ENCODE results near the gene POLD2. TPM values are rescaled to one million over a fixed set of nuclear protein-coding genes. Genes with fewer than 3 reads are reported as not detected.

The POLD2 gene
- total and polyA plus RNA-seq, 2 donors (not counting 3 experiments of a cell fraction or from before 2014, with no cell fraction given) = 96.5 to 122 TPM

DNA sequence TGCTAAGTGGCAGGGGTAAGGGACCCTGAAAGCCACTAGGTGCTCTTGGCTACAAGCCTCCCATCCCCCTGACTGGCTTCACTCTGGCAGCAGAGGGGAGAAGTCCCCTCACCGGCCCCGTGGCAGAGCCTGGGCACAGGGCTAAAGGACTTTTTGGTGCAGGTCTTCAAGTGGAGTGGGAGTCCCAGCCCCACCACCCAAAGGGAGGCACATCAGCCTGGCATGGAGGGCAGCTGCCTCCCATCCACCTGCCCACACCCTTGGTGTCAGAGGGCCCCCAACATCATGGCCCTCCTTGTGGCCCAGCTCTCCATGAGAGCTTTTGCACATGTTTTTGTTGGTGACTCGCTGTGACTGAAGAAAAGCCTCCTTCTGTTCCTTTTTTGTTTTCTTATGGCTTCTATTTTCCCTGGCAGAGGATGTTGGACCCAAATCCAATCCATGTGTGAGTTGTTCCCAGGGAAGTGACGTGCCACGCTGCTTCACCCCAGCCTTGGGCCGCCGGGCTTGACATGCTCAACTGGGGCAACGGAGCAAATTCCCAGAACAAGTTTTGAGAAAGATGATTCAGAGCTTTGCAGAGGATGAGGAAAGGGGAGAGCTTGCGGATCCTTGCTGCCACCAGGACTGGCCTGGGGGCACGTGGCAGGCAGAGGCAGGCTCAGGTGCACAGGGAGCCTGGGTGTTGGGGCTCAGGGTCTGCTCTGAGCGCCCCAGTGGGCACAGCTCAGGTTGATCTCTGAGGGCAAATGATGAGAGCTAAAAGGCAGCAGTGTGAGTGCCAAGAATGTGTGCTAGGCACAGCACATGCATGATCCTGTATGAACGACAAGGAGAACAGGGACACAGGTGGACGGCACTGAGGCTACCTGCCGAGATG lies 21.1 kb downstream of the POLD2 start:
- ChIA-PET POLR2A (no interaction called here), CTCF (interaction anchor here (0.8 to 1.3 kb wide), 3 partner anchors 13 to 75 kb away, joined by 3 read pairs; no protein-coding TSS in a partner anchor)
- BruUV-seq (replicated peaks) = no TSS peak
- Histone ChIP-seq H3K79me2 (ENCODE audit: control insufficient read depth, insufficient read depth, low read length) (peaks cover 5% of the 10 kb centered on the region), H3K27me3 (ENCODE audit: control insufficient read depth in 2 of 2, insufficient read depth in 2 of 2, low read length in 2 of 2) (no peaks in the 10 kb centered on the region), H3K9me1 (replicated peaks; ENCODE audit: control insufficient read depth, extremely low read depth, insufficient read depth, low read length) (no peaks in the 10 kb centered on the region), H4K20me1 (replicated peaks; ENCODE audit: control insufficient read depth, extremely low read depth, insufficient read depth, low read length) (no peaks in the 10 kb centered on the region), H3K9ac (replicated peaks; ENCODE audit: extremely low read depth, insufficient read depth, low read length) (no peak overlapping the region), H3K9me3 (replicated peaks; ENCODE audit: control insufficient read depth, insufficient read depth, low read length) (no peaks in the 10 kb centered on the region), H3K36me3 (ENCODE audit: control insufficient read depth in 2 of 2, extremely low read depth in 1 of 2, insufficient read depth in 2 of 2, low read length in 2 of 2) (no peaks in the 10 kb centered on the region), H2AFZ (ENCODE audit: low read depth, low read length) (no peak overlapping the region), H3K4me3 (replicated peaks in 1 of 3; ENCODE audit: insufficient read depth in 1 of 3, low read depth in 1 of 3, low read length in 3 of 3) (no peak overlapping the region), H3K27ac (ENCODE audit: insufficient read depth, low read depth, low read length) (no peak overlapping the region), H3K4me2 (ENCODE audit: insufficient read depth, low read length) (no peak overlapping the region), H3K4me1 (ENCODE audit: control insufficient read depth, extremely low read depth, insufficient read depth, low read length) (peaks cover 3% of the 10 kb centered on the region)
- no peak for FAIRE-seq
- dilution Hi-C loops (cut with MboI; ENCODE audit: extremely low pct_ligation_motif_present, low sequenced_read_pairs) = no loop called here
- DNase-seq (ENCODE audit: low read depth, low spot score) = no peak
- TF ChIP-seq MYC (IDR thresholded peaks at IDR 0.05; ENCODE audit: low read depth, low read length) (no peak), POLR2AphosphoS5 (IDR thresholded peaks at IDR 0.05; ENCODE audit: insufficient read depth, low read depth, low read length) (no peak), EZH2 (IDR thresholded peaks at IDR 0.05; ENCODE audit: borderline replicate concordance, low read depth, low read length, severe bottlenecking) (no peak), POLR2A (IDR thresholded peaks at IDR 0.05; ENCODE audit: low read depth, low read length) (no peak), FOS (IDR thresholded peaks at IDR 0.05; ENCODE audit: borderline replicate concordance, insufficient read depth, low read length) (no peak), JUN (IDR thresholded peaks at IDR 0.05; ENCODE audit: borderline replicate concordance, insufficient read depth, insufficient read length, low read depth) (no peak), GATA2 (IDR thresholded peaks at IDR 0.05; ENCODE audit: insufficient read depth, insufficient read length, low read depth, low read length) (no peak)
- TF ChIP-seq, protein P1, sequence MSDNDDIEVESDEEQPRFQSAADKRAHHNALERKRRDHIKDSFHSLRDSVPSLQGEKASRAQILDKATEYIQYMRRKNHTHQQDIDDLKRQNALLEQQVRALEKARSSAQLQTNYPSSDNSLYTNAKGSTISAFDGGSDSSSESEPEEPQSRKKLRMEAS (IDR thresholded peaks at IDR 0.05; ENCODE audit: insufficient read depth, insufficient read length) = no peak
- TF ChIP-seq, protein P2, sequence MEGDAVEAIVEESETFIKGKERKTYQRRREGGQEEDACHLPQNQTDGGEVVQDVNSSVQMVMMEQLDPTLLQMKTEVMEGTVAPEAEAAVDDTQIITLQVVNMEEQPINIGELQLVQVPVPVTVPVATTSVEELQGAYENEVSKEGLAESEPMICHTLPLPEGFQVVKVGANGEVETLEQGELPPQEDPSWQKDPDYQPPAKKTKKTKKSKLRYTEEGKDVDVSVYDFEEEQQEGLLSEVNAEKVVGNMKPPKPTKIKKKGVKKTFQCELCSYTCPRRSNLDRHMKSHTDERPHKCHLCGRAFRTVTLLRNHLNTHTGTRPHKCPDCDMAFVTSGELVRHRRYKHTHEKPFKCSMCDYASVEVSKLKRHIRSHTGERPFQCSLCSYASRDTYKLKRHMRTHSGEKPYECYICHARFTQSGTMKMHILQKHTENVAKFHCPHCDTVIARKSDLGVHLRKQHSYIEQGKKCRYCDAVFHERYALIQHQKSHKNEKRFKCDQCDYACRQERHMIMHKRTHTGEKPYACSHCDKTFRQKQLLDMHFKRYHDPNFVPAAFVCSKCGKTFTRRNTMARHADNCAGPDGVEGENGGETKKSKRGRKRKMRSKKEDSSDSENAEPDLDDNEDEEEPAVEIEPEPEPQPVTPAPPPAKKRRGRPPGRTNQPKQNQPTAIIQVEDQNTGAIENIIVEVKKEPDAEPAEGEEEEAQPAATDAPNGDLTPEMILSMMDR (IDR thresholded peaks at IDR 0.05; ENCODE audit: extremely low read depth in 1 of 2, insufficient read depth in 1 of 2, low read depth in 1 of 2, low read length in 2 of 2) = no peak
- intact Hi-C loops (cut with micrococcal nuclease) = no loop called here
